ENCODE results near the gene PLEKHA5. TPM values are rescaled to one million over a fixed set of nuclear protein-coding genes. Genes with fewer than 3 reads are reported as not detected.

The PLEKHA5 gene
- total RNA-seq (2022; extraction: Qiagen RNA extraction; ENCODE audit: low read depth), result 5.1 to 8.4 TPM (median 7.6 TPM) in 5 replicates

GRCh38 chr12:19129486-19130223 lies at the start of gene PLEKHA5:
Gene PLEKHA5 (plus strand): TSS chr12:19129733. CDS start chr12:19129800, 67 bp downstream.

Measured in A549 treated with GW870086 at 1 μM for 4 hours (cell line).